ENCODE data around the gene PRSS38.

Gene PRSS38

GRCh38 chr1:227849251-227849650, 33.8 kb downstream of the PRSS38 start:
- H3K27ac ChIP-seq, result no peak overlapping the region
- no peak for TF ChIP-seq CTCF (conservative IDR thresholded peaks at IDR 0.05)

GRCh38 chr1:227854189-227854588, 38.7 kb downstream of the PRSS38 start:
- no peak for TF ChIP-seq CTCF (conservative IDR thresholded peaks at IDR 0.05)
- H3K27ac ChIP-seq, result no peak overlapping the region

GRCh38 chr1:227855687-227856086, 40.2 kb downstream of the PRSS38 start:
- no peak for TF ChIP-seq CTCF (conservative IDR thresholded peaks at IDR 0.05)
- H3K27ac ChIP-seq, result no peak overlapping the region

- no peak overlapping the region for H3K27ac ChIP-seq
- no peak for TF ChIP-seq CTCF (conservative IDR thresholded peaks at IDR 0.05)
Observed at GRCh38 chr1:227856147-227856858, 40.8 kb downstream of the PRSS38 start.

- H3K27ac ChIP-seq, result no peak overlapping the region
- TF ChIP-seq CTCF (conservative IDR thresholded peaks at IDR 0.05), result no peak
Observed at GRCh38 chr1:227864882-227865281, 49.4 kb downstream of the PRSS38 start.

- no peak overlapping the region for H3K27ac ChIP-seq
- no peak for TF ChIP-seq CTCF (conservative IDR thresholded peaks at IDR 0.05)
Observed at GRCh38 chr1:227869279-227869842, 53.9 kb downstream of the PRSS38 start.

- no peak overlapping the region for H3K27ac ChIP-seq
- no peak for TF ChIP-seq CTCF (conservative IDR thresholded peaks at IDR 0.05)
Observed at GRCh38 chr1:227869851-227870305, 54.4 kb downstream of the PRSS38 start.

All from VCaP (cell line).